ENCODE results near the gene IFIT2.

DNA sequence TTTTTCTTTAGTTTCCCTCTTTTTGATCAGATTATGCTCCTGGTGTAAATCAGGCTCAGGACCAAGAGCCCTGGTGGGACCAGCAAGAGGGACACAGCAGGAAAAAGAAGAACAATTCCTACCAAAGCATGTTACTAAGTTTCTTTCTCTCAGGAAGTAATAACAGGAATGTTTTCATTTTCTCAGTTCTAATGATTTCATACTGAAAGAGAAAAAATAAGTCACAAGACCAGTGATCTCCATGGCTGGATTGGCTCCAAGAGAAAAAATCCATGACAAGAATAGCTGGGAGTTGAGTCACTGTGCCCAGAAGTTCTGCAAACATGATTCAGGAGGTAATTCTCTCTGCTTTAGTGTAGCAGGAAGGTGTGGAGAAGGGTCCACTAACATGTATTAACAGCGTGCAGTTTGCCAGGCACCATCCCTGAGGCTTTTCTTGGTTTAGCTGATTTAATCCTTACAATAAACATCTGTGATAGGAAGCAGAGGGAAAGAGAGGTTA lies 23.8 kb upstream of the IFIT2 start:
- TF ChIP-seq, protein P1, sequence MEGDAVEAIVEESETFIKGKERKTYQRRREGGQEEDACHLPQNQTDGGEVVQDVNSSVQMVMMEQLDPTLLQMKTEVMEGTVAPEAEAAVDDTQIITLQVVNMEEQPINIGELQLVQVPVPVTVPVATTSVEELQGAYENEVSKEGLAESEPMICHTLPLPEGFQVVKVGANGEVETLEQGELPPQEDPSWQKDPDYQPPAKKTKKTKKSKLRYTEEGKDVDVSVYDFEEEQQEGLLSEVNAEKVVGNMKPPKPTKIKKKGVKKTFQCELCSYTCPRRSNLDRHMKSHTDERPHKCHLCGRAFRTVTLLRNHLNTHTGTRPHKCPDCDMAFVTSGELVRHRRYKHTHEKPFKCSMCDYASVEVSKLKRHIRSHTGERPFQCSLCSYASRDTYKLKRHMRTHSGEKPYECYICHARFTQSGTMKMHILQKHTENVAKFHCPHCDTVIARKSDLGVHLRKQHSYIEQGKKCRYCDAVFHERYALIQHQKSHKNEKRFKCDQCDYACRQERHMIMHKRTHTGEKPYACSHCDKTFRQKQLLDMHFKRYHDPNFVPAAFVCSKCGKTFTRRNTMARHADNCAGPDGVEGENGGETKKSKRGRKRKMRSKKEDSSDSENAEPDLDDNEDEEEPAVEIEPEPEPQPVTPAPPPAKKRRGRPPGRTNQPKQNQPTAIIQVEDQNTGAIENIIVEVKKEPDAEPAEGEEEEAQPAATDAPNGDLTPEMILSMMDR (conservative IDR thresholded peaks at IDR 0.05; ENCODE audit: low read depth in 2 of 2) = no peak
- no peak for TF ChIP-seq POLR2AphosphoS5 (IDR thresholded peaks at IDR 0.05; ENCODE audit: low read depth)
- TF ChIP-seq EZH2 (IDR thresholded peaks at IDR 0.05; ENCODE audit: low read depth, unreplicated experiment) = no peak
- no peak for TF ChIP-seq CREB1 (CRISPR knock-in tag; IDR thresholded peaks at IDR 0.05; ENCODE audit: low read depth)
- TF ChIP-seq, protein P2, sequence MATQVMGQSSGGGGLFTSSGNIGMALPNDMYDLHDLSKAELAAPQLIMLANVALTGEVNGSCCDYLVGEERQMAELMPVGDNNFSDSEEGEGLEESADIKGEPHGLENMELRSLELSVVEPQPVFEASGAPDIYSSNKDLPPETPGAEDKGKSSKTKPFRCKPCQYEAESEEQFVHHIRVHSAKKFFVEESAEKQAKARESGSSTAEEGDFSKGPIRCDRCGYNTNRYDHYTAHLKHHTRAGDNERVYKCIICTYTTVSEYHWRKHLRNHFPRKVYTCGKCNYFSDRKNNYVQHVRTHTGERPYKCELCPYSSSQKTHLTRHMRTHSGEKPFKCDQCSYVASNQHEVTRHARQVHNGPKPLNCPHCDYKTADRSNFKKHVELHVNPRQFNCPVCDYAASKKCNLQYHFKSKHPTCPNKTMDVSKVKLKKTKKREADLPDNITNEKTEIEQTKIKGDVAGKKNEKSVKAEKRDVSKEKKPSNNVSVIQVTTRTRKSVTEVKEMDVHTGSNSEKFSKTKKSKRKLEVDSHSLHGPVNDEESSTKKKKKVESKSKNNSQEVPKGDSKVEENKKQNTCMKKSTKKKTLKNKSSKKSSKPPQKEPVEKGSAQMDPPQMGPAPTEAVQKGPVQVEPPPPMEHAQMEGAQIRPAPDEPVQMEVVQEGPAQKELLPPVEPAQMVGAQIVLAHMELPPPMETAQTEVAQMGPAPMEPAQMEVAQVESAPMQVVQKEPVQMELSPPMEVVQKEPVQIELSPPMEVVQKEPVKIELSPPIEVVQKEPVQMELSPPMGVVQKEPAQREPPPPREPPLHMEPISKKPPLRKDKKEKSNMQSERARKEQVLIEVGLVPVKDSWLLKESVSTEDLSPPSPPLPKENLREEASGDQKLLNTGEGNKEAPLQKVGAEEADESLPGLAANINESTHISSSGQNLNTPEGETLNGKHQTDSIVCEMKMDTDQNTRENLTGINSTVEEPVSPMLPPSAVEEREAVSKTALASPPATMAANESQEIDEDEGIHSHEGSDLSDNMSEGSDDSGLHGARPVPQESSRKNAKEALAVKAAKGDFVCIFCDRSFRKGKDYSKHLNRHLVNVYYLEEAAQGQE (IDR thresholded peaks at IDR 0.05; ENCODE audit: unreplicated experiment) = no peak
- no peak for TF ChIP-seq ZNF114 (CRISPR knock-in tag; IDR thresholded peaks at IDR 0.05)
- TF ChIP-seq EZH2phosphoT487 (IDR thresholded peaks at IDR 0.05; ENCODE audit: unreplicated experiment) = no peak
- no peak for TF ChIP-seq NANOG (IDR thresholded peaks at IDR 0.05; ENCODE audit: borderline replicate concordance)

All from GM23338 (cell line).